Measurements from ENCODE around the gene PHF14.

GRCh38 chr7:11039974-11040373, 66.3 kb downstream of the PHF14 start:
- TF ChIP-seq CTCF (IDR thresholded peaks at IDR 0.05): no peak
- no peak for TF ChIP-seq POLR2A (IDR thresholded peaks at IDR 0.05)
- TF ChIP-seq POLR2AphosphoS5 (IDR thresholded peaks at IDR 0.05): no peak
